Stimulated activated naive B cell treated with anti-CD40 and anti-IgM and Interleukin-4, amounts not matched to agents 10 μg/mL and 1 μg/mL and 100 μg/mL, for 72 hours (primary cell): ENCODE data around the gene SUN1.
"Not testable (repeated sequence)": the region's sequence is repeated elsewhere in the genome, so short reads cannot be mapped to it uniquely, and the experiment has no call there.

Experiments used
- ATAC-seq, 2 donors: fragments of 150-1000 bp; cut with Tn5 transposase; replicated peaks; 2 replicates each; pipeline ENCODE4 v1.10.0; 2021; ENCODE audit warnings: moderate library complexity in 1 of 2
- DNase-seq: peaks from one replicate; pipeline ENCODE4 v3.0.0; 2021
- H3K27ac Mint-ChIP-seq: one replicate; pipeline ENCODE4 v1.8.0; 2022; ENCODE audit warnings: mild to moderate bottlenecking, mixed read lengths
- H3K27me3 Mint-ChIP-seq, 2 donors: one replicate each; pipeline ENCODE4 v1.8.0; 2022; ENCODE audit warnings: mixed read lengths in 2 of 2
- H3K36me3 Mint-ChIP-seq, 2 donors: one replicate each; pipeline ENCODE4 v1.8.0; 2022; ENCODE audit warnings: mixed read lengths in 2 of 2, mild to moderate bottlenecking in 1 of 2
- H3K4me1 Mint-ChIP-seq, 2 donors: one replicate each; pipeline ENCODE4 v1.8.0; 2022; ENCODE audit warnings: mixed read lengths in 2 of 2, mild to moderate bottlenecking in 1 of 2
- H3K4me3 Mint-ChIP-seq, 2 donors: one replicate each; pipeline ENCODE4 v1.8.0; 2022; ENCODE audit warnings: mild to moderate bottlenecking in 2 of 2, mixed read lengths in 2 of 2, moderate library complexity in 1 of 2
- H3K9me3 Mint-ChIP-seq, 2 donors: one replicate each; pipeline ENCODE4 v1.8.0; 2022; ENCODE audit warnings: mixed read lengths in 2 of 2, mild to moderate bottlenecking in 1 of 2

SUN1 gene

GRCh38 chr7:832167-832967 is at the start of gene SUN1:
SUN1 (plus strand) TSS chr7:832476; CDS start chr7:832525, 49 bp downstream.
- Mint-ChIP-seq H3K4me3 (peak within 1 kb of the TSS; percentile 65 to 71), H3K27me3 (no peaks in the 10 kb centered on the region), H3K27ac (peak within 1 kb of the TSS; percentile 97), H3K4me1 (peaks cover 44 to 54% of the 10 kb centered on the region in 2 donors), H3K36me3 (peaks cover 25 to 35% of the 10 kb centered on the region in 2 donors), H3K9me3 (peaks cover 0 to 5% of the 10 kb centered on the region in 2 donors)
- ATAC-seq (peak; percentile 83 to 85), DNase-seq (no peak)

- H3K4me1 Mint-ChIP-seq, result peaks cover 2 to 5% of the 10 kb centered on the region in 2 donors
- peaks cover 50 to 59% of the 10 kb centered on the region in 2 donors for H3K36me3 Mint-ChIP-seq
- no peak for DNase-seq
- H3K27ac Mint-ChIP-seq, result no peak overlapping the region
- no peaks in the 10 kb centered on the region for H3K27me3 Mint-ChIP-seq
- no peaks in the 10 kb centered on the region for H3K9me3 Mint-ChIP-seq
- H3K4me3 Mint-ChIP-seq, result no peak overlapping the region
- ATAC-seq, result no peak
Measured at GRCh38 chr7:782718-783449, 49.4 kb upstream of the SUN1 start.

GRCh38 chr7:783556-784490 is 48.5 kb upstream of the SUN1 start:
- no peak overlapping the region for H3K4me3 Mint-ChIP-seq
- peaks cover 52 to 68% of the 10 kb centered on the region in 2 donors for H3K36me3 Mint-ChIP-seq
- H3K27ac Mint-ChIP-seq, result peak overlapping the region; percentile 47
- no peak for DNase-seq
- no peaks in the 10 kb centered on the region for H3K9me3 Mint-ChIP-seq
- no peaks in the 10 kb centered on the region for H3K27me3 Mint-ChIP-seq
- ATAC-seq, result no peak
- H3K4me1 Mint-ChIP-seq, result peaks cover 2 to 5% of the 10 kb centered on the region in 2 donors

GRCh38 chr7:784971-785370 is 47.3 kb upstream of the SUN1 start:
- Mint-ChIP-seq H3K9me3 (peaks cover 0 to 4% of the 10 kb centered on the region in 2 donors), H3K27ac (no peak overlapping the region), H3K4me3 (no peak overlapping the region), H3K27me3 (no peaks in the 10 kb centered on the region), H3K36me3 (peaks cover 54 to 73% of the 10 kb centered on the region in 2 donors), H3K4me1 (peaks cover 2 to 5% of the 10 kb centered on the region in 2 donors)
- no peak for DNase-seq
- no peak for ATAC-seq

GRCh38 chr7:785416-785815 is 46.9 kb upstream of the SUN1 start:
- no peak overlapping the region for H3K4me3 Mint-ChIP-seq
- H3K36me3 Mint-ChIP-seq, result peaks cover 55 to 75% of the 10 kb centered on the region in 2 donors
- peaks cover 0 to 4% of the 10 kb centered on the region in 2 donors for H3K9me3 Mint-ChIP-seq
- no peak for ATAC-seq
- peaks cover 2 to 5% of the 10 kb centered on the region in 2 donors for H3K4me1 Mint-ChIP-seq
- no peak for DNase-seq
- H3K27me3 Mint-ChIP-seq, result no peaks in the 10 kb centered on the region
- no peak overlapping the region for H3K27ac Mint-ChIP-seq

GRCh38 chr7:786472-787255 is 45.6 kb upstream of the SUN1 start:
- Mint-ChIP-seq H3K27ac (no peak overlapping the region), H3K9me3 (peaks cover 0 to 4% of the 10 kb centered on the region in 2 donors), H3K4me1 (peaks cover 2 to 5% of the 10 kb centered on the region in 2 donors), H3K27me3 (no peaks in the 10 kb centered on the region), H3K36me3 (peaks cover 52 to 70% of the 10 kb centered on the region in 2 donors), H3K4me3 (no peak overlapping the region)
- DNase-seq, result peak; percentile 45
- ATAC-seq, result peak; percentile 80 to 81

- peaks cover 2 to 5% of the 10 kb centered on the region in 2 donors for H3K4me1 Mint-ChIP-seq
- no peak overlapping the region for H3K27ac Mint-ChIP-seq
- DNase-seq, result no peak
- peaks cover 0 to 4% of the 10 kb centered on the region in 2 donors for H3K9me3 Mint-ChIP-seq
- no peak overlapping the region for H3K4me3 Mint-ChIP-seq
- no peak for ATAC-seq
- H3K27me3 Mint-ChIP-seq, result no peaks in the 10 kb centered on the region
- peaks cover 47 to 61% of the 10 kb centered on the region in 2 donors for H3K36me3 Mint-ChIP-seq
Measured at GRCh38 chr7:787332-788240, 44.7 kb upstream of the SUN1 start.

- H3K27ac Mint-ChIP-seq, result no peak overlapping the region
- peaks cover 0 to 4% of the 10 kb centered on the region in 2 donors for H3K9me3 Mint-ChIP-seq
- H3K27me3 Mint-ChIP-seq, result no peaks in the 10 kb centered on the region
- peaks cover 23 to 40% of the 10 kb centered on the region in 2 donors for H3K36me3 Mint-ChIP-seq
- peaks cover under 1 to 2% of the 10 kb centered on the region in 2 donors for H3K4me1 Mint-ChIP-seq
- DNase-seq (no peak), ATAC-seq (no peak)
- no peak overlapping the region for H3K4me3 Mint-ChIP-seq
Measured at GRCh38 chr7:791519-791918, 40.8 kb upstream of the SUN1 start.

GRCh38 chr7:794207-794606 is 38.1 kb upstream of the SUN1 start:
- H3K4me3 Mint-ChIP-seq, result no peak overlapping the region
- peaks cover 0 to 2% of the 10 kb centered on the region in 2 donors for H3K9me3 Mint-ChIP-seq
- peaks cover 12 to 26% of the 10 kb centered on the region in 2 donors for H3K36me3 Mint-ChIP-seq
- ATAC-seq (no peak), DNase-seq (no peak)
- no peak overlapping the region for H3K27ac Mint-ChIP-seq
- H3K27me3 Mint-ChIP-seq, result no peaks in the 10 kb centered on the region
- H3K4me1 Mint-ChIP-seq, result no peaks in the 10 kb centered on the region

GRCh38 chr7:794671-795329 is 37.5 kb upstream of the SUN1 start:
- Mint-ChIP-seq H3K27ac (no peak overlapping the region), H3K36me3 (peaks cover 10 to 22% of the 10 kb centered on the region in 2 donors), H3K27me3 (no peaks in the 10 kb centered on the region), H3K9me3 (no peaks in the 10 kb centered on the region), H3K4me1 (no peaks in the 10 kb centered on the region), H3K4me3 (no peak overlapping the region)
- DNase-seq (no peak), ATAC-seq (no peak)

GRCh38 chr7:796434-797169 is 35.7 kb upstream of the SUN1 start:
- not testable (repeated sequence) for DNase-seq, H3K27me3 Mint-ChIP-seq, ATAC-seq, H3K4me3 Mint-ChIP-seq, H3K4me1 Mint-ChIP-seq, H3K9me3 Mint-ChIP-seq, H3K27ac Mint-ChIP-seq
- peaks cover 6 to 15% of the 10 kb centered on the region in 2 donors for H3K36me3 Mint-ChIP-seq
